AG04449 (cell line): ENCODE data around the gene MARCKS.
A peak's percentile ranks its signal among the peaks of the same experiment; 100 is the strongest.
"Not testable (repeated sequence)": the region's sequence is repeated elsewhere in the genome, so short reads cannot be mapped to it uniquely, and the experiment has no call there.

Experiments
- CTCF ChIA-PET: fragments of 350-600 bp; formaldehyde crosslinking; extraction: SDS; loops from one replicate; lab custom pipeline; 2021; ENCODE audit warnings: antibody characterized with exemption; lab: Yijun Ruan, JAX
- POLR2A ChIA-PET: fragments of 400-600, 350-600 bp; formaldehyde crosslinking; extraction: SDS; loops from one replicate; lab custom pipeline; 2020; ENCODE audit warnings: antibody characterized with exemption, inconsistent platforms; lab: Yijun Ruan, JAX
- DNase-seq: peaks from one replicate; pipeline ENCODE4 v3.0.0-alpha.2; 2010; ENCODE audit warnings: low read depth, low spot score
- H3K4me3 ChIP-seq: 2 replicates; pipeline ENCODE4 v1.5.1; 2011; ENCODE audit warnings: low read depth, mild to moderate bottlenecking, control low read depth, low read length
- TF ChIP-seq, protein P1 (sequence below): IDR thresholded peaks from one replicate; pipeline ENCODE4 v1.5.1; 2011; ENCODE audit warnings: mild to moderate bottlenecking, moderate library complexity, low read length, control low read depth, inconsistent platforms; ENCODE audit not compliant: insufficient read depth; ENCODE audit errors: missing control alignments

The MARCKS gene

GRCh38 chr6:113908801-113909200 is 51.7 kb downstream of the MARCKS start:
- ChIA-PET POLR2A (no interaction called here), CTCF (interaction anchor here (0.7 to 4.6 kb wide), 22 partner anchors 8 to 1126 kb away, joined by 3 to 19 read pairs (median 4); no protein-coding TSS in a partner anchor)
- TF ChIP-seq, protein P1, sequence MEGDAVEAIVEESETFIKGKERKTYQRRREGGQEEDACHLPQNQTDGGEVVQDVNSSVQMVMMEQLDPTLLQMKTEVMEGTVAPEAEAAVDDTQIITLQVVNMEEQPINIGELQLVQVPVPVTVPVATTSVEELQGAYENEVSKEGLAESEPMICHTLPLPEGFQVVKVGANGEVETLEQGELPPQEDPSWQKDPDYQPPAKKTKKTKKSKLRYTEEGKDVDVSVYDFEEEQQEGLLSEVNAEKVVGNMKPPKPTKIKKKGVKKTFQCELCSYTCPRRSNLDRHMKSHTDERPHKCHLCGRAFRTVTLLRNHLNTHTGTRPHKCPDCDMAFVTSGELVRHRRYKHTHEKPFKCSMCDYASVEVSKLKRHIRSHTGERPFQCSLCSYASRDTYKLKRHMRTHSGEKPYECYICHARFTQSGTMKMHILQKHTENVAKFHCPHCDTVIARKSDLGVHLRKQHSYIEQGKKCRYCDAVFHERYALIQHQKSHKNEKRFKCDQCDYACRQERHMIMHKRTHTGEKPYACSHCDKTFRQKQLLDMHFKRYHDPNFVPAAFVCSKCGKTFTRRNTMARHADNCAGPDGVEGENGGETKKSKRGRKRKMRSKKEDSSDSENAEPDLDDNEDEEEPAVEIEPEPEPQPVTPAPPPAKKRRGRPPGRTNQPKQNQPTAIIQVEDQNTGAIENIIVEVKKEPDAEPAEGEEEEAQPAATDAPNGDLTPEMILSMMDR = no peak
- no peak overlapping the region for H3K4me3 ChIP-seq
- no peak for DNase-seq

DNA sequence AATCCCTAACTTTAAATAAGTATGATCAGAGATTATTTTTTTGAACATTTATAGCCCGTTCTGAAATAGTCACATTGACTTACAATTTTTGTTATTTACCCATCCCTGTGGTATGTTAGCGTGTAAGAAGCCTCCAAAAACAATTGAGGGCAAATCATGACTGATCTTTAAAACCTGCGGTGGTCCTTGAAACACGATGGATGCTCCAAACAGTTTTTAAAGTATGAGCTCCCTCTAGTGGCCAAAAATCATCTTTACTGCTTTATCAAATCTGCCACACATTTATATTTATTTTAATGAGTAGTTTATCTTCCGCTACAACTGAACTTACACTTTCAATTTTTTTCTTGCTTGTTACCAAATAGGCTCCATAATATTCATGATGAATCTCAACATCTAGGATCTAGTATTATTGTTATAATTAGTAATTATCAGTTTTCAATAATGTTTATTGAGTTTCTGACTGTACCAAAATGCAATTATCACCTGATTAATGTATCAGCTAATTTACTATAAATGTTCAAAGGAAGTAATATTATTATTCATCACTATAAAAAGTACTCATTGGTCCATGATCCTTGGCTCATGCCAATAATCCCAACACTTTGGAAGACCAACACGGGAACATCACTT is 52.2 kb downstream of the MARCKS start:
- TF ChIP-seq, protein P1 = peak; percentile 25
- ChIA-PET CTCF (interaction anchor here (0.6 to 4.6 kb wide), 25 partner anchors 9 to 1598 kb away, joined by 3 to 19 read pairs (median 4); no protein-coding TSS in a partner anchor), POLR2A (no interaction called here)
- peak; percentile 45 for DNase-seq
- H3K4me3 ChIP-seq = no peak overlapping the region

DNA sequence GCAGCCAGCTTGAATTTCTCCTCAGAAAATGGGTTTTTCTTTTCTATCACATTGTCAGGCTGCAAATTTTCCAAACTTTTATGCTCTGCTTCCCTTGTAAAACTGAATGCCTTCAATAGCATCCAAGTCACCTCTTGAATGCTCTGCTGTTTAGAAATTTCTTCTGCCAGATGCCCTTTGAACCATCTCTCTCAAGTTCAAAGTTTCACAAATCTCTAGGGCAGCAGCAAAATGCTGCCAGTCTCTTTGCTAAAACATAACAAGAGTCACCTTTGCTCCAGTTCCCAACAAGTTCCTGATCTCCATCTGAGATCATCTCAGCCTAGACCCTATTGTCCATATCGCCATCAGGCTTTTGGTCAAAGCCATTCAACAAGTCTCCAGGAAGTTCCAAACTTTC is 53.1 kb downstream of the MARCKS start:
- CTCF ChIA-PET = interaction anchor here (0.7 to 4.6 kb wide), 10 partner anchors 9 to 1539 kb away, joined by 3 to 19 read pairs (median 5); no protein-coding TSS in a partner anchor
- DNase-seq, POLR2A ChIA-PET, H3K4me3 ChIP-seq: not testable (repeated sequence)
